ELR (cell line): ENCODE measurements around the gene SLC38A8.

Source experiments
- DNase-seq: peaks from one replicate; pipeline ENCODE4 v3.0.0-alpha.2; 2015; ENCODE audit warnings: low read depth

SLC38A8 gene

GRCh38 chr16:84031556-84031955, 11.0 kb downstream of the SLC38A8 start:
- DNase-seq = no peak

DNA sequence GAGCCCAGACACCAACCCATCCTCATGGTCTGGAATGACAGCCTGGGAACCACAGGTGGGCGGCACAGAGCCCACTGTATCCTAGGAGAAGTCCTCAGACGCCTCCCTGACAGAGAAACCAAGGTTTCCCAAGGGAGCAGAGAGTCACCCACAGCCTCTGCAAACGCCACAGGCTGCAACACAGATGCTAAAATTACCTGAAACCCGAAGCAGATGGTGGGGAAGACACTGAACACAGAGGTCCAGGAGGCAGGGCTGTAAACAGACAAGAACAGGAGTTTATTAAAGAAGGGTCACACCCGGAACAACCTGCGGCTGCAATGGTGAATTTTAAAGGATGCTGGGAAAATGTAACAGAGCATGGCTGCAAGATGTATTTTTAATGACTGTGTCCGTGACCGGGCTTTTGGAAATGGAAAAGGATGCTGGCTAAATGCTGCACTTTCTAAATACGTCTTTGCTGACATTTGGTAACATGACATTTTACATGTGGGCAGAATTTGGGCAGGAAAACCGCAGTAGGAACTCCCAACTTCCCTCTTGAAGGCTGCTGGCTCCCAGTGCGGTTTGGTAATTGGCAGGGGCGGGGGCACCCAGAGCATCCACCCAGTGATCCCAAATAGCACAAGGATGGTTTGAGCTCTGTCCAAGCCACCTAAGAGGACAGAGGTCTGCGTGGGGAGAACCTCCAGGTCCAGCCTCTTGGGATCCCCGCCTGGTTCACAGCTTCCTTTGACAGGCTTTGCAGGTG, 13.1 kb downstream of the SLC38A8 start:
- no peak for DNase-seq

DNA sequence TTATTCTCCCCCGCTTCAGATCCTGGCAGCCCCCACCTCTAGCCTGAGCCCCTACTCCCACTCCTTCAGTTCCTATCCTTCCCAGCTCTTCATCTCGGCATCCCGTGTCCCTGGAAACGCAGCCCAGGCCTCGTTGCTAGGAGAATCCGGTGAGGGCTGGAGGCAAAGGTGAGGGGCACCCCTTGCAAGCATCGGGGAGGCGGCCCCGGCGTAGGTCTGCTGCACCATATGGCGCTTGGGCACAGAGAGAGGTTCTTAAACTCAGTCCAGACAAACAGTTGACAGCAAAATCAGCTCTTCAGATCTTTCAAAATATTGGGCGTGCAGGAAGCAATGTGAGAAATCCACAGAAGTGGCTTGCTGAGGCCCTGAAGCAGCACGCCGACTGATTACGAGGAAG, 15.0 kb downstream of the SLC38A8 start:
- no peak for DNase-seq

GRCh38 chr16:84026606-84027005, 16.0 kb downstream of the SLC38A8 start:
- DNase-seq = no peak

GRCh38 chr16:84024854-84025253, 17.7 kb downstream of the SLC38A8 start:
- no peak for DNase-seq

DNA sequence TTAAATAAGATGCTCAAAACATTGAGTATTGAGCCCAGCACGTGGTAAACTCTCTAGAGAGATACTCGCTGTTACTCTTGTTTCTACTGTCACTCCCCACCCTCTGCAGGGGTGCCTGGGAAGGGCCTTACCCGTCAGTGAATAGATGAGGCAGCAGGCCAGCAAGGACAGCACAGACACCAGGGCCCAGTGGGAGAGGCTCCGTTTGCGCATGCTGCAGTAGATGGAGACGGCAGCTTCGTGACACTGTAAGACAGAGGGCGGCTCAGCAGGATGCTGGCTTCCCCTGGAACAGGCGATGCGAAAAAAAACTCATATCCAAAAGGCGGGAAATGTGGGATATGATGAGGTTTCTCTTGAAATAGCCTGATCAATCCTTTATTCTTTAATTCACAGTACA, 20.0 kb downstream of the SLC38A8 start:
- no peak for DNase-seq

DNA sequence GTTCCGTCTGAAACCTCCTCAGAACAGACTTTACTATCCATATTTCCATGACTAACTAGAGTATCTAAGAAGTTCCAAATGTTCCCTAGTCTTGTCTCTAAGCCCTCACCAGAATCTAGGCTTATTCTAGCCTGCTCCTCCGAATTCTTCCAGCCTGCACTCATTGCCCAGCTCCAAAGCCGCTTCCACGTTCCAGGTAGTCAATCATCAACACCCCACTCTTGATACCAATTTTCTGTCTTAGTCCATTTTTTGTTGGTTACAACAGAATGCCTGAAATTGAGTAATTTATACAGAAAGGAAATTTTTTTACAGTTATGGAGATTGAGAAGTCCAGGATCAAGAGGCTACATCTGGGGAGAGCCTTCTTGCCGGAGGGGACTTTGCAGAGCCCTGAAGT, 21.1 kb downstream of the SLC38A8 start:
- no peak for DNase-seq

DNA sequence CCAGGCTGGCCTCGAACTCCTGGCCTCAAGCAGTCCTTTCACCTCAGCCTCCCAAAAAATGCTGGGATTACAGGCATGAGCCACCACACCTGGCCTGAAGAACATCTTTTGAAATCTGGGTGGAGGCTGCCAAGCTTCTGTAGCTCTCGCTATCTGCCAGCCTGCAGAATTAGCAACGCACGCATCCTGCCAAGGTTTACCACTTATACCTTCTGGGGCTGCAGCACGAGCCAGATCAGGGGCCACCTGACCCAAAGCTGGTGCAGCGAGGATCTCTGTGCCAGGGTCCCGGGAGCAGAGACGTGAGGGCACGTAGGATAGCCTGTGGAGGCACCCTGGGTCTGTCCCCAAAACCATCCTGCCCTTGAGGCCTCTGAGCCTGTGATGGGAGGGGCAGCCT, 22.2 kb downstream of the SLC38A8 start:
- DNase-seq = no peak

GRCh38 chr16:84018710-84019109, 23.9 kb downstream of the SLC38A8 start:
- DNase-seq = no peak

GRCh38 chr16:84016477-84016876, 26.1 kb downstream of the SLC38A8 start:
- no peak for DNase-seq

DNA sequence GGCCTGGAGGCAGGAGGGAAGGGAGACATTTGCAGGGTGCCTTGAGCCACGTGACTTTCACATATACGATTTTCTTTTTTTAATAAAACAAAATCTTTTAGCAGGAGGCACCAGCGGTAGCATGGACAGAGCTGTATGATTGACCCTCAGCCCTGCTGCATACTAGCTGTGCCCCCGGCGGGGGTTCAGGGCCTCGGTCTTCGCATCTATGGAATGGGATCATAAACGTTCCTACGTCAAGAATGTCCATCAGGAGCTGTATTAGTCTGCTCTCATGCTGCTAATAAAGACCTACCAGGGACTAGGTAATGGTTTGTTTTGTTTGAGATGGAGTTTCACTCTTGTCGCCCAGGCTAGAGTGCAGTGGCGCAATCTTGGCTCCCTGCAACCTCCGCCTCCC, 27.2 kb downstream of the SLC38A8 start:
- DNase-seq = no peak

- DNase-seq = no peak
Observed at GRCh38 chr16:84014570-84015327, 27.8 kb downstream of the SLC38A8 start.

- peak; percentile 89 for DNase-seq
Observed at GRCh38 chr16:84013787-84014569, 28.6 kb downstream of the SLC38A8 start.

DNA sequence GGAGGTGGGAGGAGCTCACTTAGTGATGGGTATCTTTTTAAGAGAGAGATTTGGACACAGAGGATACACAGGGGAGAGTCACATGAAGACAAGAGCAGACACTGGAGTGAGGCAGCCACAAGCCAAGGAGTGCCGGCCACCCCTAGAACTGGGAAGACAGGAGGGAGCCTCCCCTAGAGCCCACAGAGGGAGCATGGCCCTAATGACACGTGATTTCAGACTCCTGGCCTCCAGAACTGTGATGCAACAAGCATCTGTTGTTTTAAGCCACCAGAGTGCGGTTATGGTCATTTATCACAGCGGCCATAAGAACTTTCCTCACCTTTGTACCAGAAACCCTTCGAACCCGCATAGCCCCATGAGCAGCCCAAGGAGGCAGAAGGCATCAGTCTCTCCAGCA, 33.3 kb downstream of the SLC38A8 start:
- DNase-seq = no peak

GRCh38 chr16:84007965-84008364, 34.6 kb downstream of the SLC38A8 start:
- no peak for DNase-seq

DNA sequence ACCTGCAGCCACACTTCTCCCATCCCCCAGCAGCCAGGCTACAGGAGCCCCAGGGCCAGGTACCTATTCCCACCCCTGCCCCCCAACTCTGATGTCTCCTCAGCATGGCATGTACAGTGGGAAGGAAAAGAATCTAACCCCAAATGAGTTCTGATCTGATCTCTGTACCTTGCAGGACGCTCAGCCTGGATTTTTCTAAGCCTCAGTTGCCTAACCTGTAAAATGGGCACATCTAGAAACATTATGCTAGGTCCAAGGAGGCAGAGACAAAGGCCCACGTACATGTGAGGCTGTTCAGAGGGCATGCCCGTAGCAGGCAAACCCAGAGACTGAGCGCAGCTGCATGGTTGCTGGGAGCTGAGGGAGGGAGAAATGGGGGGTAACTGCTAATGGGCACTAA, 35.1 kb downstream of the SLC38A8 start:
- DNase-seq = no peak

DNA sequence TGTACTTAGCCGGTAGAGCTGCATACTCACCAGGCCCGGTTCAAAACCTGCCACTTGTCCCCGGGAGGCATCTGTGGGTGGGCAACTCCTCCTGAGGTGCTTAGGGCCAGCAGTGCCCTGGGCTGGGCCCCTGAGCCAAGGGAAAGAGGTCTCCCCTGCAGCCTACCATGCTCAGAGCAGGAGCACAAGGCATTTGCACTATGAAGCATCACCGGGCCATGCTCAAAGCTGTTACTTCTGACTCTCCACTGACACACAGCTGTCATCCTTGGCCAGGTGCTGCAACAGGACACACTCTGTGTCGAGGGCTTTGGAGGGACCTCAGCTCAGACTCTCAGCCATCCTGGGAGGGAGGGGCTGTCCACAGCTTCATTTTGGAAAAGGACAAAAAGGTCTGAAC, 37.2 kb downstream of the SLC38A8 start:
- no peak for DNase-seq

DNA sequence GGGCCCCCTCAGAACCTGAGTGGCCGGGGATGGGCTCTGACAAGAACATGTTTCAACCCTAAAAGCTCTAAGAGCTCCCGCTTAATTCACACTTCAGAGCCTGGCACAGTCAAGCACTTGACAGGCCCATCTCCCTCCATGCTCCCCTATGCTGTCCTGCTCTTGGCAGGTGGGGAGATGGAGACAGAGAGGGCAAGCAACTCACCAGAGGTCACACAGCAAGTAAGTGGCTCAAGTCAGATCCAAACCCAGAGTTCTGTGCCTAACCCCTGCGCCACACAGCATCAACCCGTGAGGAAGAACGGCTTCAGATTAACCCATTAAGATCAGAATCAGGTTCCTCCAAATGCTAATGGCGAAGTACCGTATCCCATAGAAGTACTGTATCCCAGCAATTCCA, 38.2 kb downstream of the SLC38A8 start:
- no peak for DNase-seq

DNA sequence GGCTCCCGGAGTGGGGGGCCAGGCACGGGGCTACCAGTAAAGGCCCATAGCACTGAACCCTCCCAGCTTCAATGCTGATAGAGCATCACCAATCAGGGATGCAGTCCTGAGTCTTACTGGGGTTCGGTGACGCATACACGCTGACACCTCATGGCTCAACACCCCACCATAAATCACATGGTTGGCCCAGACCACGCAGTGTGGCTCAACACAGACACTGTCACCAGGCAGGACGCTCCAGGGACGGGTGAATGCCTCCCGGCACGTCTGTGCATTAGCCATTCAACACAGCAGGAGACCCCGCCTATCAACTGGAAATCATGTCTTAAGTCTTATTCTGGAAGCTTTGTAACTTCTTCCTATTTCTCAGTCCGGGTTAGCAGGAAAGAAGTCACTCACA, 39.6 kb downstream of the SLC38A8 start:
- no peak for DNase-seq

DNA sequence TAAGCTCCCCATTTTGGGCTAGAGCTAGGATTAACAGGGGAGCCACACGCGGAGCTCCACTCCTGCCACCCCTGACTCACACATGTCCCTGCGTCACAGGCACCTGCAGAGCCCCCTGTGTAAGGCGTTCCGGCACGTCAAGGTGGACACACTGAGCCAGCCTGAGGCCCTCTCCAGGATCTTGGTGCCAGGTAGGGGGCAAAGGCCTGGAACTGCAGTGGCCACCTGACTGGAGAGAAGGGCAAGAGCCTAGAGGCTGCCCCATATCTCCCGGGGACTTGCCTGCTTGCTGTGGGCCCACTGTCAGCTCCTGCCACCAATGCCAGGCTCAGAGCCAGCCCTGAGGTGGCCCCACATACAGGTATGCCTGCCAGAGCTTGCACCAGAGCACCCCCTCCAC, 40.9 kb downstream of the SLC38A8 start:
- no peak for DNase-seq

DNA sequence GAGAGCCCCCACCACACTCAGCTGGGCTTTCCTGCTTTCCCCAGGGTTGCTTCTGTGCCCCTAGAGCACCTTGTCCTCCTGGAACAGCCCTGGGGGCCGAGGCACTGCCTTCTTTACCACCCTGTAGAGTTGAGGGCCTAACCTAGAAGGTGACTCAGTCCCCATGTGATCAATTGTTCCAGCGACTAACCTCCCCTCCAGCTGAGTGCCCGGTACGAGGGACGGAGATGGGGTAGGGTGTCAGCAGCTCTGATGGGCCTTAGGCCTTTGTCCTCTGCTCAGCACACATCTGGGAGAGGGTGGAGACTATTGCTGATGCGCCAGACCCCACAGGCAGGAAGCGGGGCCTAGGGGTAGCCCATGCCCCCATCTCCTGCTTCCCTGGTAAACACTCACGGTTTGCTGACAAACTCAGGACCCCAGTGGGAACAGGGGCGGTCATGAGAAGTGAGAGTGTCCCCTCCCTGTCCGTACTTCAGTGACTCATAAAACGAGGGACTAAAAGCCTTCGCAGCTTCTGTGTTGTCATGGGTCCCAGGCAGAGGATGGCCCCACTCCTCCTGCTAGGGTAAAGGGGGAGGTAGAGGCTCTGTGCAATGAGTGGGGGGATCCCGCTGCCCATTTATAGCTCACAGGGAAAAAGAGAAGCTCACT, 41.5 kb downstream of the SLC38A8 start:
- peak; percentile 31 for DNase-seq

DNA sequence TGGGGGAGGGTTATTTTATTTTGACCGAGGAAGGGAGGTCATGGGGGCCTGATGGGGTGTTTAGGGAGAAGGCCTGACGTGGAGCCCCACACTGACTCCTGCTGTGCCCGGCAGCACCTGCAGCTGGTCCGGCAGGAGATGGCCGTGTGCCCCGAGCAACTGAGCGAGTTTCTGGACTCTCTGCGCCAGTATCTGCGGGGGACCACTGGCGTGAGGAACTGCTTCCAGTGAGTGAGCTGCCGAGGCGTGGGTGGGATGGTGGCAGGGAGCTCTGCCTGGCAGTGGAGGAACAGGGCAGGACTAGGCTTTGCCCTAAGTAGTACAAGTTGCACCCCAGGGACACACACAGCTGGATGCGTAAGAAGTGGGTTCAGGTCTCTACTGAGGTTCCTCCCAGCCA, 44.5 kb downstream of the SLC38A8 start:
- DNase-seq = no peak
